GM21390 (cell line): ENCODE measurements around the gene MEF2D.
A peak's percentile ranks its signal among the peaks of the same experiment; 100 is the strongest.

ENCODE experiments used
- ATAC-seq: cut with Tn5 transposase; IDR thresholded peaks from one replicate; pipeline ENCODE4 v1.9.1; 2021; ENCODE audit not compliant: unreplicated experiment

The MEF2D gene

DNA sequence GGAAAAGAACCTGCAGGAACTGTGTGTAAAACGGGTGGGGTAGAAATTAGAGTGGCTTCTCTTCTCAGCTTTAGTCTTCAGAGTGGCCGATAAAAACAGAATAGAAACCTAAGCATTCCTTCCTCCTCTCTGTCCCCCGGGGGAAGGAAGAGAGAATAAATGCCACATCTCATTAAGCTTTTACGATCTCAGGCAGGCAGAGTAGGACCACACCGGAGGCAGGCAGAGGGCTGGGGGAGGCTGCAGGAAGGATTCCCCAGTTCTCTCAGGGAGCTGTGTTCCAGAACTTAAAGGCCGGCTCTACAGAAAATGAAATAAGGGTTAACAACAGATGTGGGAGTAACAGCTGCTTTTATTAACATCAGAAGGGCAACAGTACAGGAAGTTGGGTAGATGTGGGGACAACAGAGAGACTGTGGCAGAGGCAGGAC lies 24.5 kb upstream of the MEF2D start:
- ATAC-seq, result no peak

DNA sequence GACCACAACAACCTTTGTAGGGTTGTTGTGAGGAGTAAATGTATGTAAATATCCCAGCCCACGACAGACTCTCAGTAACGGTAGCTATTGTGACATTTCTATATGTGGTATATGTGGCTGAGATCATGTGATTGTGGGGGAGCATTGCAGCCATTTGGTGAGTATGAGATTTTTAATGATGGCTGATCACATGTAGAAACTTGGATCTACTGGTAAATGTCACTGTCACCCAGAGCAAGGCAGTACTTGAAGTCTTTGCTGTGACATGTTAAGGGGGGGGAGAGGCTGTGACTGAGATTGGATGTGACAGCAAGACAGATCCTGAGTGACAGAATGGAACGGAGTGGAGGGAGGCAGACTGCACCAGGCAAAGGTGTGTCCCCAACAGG lies 23.9 kb upstream of the MEF2D start:
- ATAC-seq, result no peak

DNA sequence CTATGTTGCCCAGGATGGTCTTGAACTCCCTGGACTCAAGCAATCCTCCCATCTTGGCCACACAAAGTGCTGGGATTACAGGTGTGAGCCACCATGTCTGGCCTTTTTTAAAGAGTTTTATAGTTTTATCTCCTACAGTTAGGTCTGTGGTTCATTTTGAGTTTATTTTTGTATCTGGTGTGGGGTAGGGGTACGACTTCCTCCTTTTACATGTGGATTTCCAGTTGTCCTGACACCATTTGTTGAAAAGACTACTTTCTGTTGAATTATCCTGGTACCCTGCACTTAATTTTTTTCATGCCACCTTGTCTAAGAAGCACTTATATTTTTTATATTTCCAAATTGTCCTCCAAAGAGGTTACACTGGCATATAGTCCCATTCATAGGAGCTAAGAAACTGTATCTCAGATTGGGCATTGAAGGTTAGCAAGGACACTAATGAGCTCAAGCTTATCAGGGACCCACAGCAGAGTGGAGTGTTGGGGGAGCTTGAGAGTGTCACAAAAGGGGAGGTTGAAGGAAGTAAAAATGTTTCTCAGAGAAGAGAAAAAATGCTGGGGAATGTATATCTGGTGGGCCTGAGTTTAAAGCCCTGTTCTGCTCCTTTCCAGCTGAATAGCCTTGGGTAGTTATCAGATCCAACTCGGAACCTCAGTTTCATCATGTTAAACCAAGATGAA lies 23.4 kb upstream of the MEF2D start:
- no peak for ATAC-seq

DNA sequence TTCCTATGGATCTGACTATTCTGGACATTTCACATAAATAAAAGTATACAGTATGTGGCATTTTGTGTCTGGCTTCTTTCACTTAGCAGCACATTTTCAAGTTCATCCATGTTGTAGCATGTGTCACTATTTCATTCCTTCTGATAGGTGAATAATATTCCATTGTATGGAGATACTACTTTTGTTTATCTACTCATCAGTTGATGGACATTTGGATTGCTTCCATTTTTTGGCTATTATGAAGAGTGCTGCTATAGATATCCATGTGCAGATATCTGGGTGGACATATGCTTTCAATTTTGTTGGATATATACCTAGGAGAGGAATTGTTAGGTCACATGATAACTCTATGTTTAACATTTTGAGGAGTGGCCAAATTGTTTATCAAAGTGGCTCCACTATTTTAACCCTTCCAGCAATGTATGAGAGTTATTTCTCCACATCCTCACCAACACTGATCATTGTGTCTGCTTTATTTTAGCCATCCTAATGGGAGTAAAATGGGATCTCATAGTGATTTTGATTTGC lies 21.9 kb upstream of the MEF2D start:
- ATAC-seq, result no peak

DNA sequence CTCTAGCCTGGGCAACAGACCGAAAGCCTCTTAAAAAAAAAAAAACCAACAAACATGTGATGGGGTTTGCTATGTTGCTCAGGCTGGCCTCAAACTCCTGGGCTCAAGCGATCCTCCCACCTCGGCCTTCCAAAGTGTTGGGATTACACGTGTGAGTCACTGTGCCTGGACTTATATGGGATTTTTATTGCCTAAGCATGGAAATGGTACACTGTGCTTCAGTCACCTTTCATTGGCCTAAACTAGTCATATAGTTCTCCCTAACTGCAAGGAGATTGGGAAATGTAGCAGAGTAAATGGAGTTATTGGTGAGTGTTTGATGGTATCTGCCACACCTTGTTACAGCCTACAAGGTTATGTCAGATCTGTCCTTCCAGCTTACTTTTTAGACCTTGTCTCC lies 17.2 kb upstream of the MEF2D start:
- no peak for ATAC-seq

DNA sequence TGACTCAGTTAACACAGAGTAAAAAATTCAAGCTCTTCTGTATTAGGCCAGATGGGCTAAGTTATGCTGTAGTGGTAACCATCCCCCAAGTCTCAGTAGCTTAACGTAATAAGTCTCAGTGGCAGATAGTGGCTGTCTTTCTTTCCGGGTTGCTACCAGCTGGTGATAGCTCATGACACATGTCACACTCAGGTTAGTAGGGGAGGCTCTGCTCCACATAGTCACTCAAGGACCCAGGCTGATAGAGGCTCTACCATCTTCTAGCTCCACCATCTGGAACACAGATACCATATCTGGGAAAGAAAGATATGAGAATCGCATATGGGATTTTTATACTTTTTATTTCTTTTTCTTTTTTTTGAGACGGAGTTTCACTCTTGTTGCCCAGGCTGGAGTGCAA lies 16.2 kb upstream of the MEF2D start:
- no peak for ATAC-seq

DNA sequence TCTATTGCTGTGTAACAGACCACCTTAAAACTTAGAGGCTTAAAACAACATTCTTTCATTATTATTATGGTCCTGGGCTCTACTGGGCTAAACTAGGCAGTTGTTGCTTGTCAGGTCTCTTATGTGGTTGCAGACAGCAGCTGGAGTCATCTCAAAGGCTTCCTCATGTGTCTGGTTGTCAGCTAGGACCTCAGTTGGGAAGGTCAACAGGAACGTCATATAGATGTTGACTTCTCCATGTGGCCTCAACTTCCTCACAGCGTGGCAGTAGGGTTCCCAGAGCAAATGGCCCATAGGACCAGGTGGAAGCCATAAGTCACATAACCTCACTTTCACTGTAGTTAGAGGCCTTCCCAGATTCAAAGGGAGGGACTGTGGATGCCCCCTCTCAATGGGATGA lies 15.4 kb upstream of the MEF2D start:
- ATAC-seq, result no peak

DNA sequence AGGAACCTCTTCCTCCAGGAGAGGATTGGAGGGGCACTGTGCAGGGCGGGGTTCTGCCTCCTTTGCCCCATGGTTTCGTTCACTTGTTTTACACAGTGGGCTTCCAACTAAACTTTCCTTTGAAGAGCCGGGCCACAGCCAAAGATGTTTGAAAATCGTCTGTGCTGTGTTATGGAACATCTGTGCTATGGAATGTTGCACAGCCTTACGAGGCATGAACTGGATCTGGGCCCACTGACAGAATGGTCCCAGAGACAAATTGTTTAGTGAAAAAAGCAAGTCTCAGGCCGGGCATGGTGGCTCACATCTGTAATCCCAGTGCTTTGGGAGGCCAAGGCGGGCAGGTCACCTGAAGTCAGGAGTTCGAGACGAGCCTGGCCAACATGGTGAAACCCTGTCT lies 12.6 kb upstream of the MEF2D start:
- ATAC-seq, result no peak

DNA sequence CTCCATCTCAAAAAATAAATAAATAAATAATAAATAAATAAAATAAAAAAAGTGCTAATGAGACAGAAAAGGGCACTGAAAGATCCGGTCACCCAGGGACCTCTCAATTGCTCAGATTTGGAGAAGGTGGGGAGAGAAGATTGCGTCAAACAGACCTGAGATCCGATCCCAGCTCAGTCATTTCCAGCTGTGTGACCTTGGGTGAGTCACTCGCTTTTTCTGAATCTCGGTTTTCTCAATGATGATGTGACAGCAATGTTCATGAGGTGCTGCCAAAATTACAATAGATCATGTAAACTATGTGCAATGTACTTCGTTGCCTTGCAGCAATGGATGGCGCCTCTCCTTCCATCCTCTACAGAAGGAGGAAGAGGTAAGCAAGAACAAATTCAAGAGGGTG lies 11.1 kb upstream of the MEF2D start:
- no peak for ATAC-seq

DNA sequence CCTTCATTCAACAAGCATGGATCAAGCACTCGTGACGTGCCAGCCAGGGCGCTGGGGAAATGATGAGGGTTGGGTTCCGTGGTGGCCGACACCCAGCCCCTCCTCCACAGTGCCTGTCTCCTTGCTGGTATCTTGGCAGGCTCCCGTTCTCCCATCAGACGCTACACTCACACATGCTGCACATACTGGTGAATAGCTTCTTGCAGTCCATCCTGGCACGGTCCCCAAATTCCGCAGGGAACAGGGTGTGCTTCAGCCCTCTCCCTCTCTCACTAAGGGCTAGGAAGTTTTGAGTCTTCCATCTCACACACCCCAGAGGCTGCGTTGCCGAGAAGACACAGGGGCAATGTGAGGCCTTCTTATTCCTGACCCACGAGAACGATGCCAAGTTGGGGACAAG lies 10.1 kb upstream of the MEF2D start:
- no peak for ATAC-seq

DNA sequence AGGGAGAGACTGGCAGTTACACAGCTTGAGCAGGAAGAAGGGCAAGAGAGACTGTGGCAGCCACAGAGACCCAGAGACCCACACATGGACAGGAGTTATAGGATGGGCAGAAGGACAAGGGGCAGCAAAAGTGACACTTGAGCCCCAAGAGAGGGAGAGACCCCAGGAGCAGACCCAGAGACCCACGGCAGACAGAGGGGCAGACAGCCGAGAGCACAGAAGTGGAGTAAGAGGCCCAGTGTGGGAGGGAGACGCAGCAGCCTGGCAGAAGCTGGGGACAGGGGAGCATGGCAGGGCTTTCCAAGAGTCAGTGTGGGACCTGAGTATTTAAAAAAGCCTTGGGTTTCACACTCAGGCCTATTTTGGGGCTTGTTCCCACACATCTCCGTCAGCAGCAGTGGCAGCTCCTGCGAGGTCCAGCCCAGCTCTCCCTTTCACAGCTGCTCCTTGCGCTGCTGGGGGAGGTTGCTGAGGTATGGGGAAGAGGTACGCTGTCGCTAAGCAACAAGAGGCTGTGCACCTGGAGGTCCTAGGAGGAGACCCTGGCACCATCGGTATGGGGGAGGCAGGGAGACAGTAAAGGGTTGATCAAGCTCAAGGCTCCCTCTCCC lies 9.0 kb upstream of the MEF2D start:
- ATAC-seq, result no peak

DNA sequence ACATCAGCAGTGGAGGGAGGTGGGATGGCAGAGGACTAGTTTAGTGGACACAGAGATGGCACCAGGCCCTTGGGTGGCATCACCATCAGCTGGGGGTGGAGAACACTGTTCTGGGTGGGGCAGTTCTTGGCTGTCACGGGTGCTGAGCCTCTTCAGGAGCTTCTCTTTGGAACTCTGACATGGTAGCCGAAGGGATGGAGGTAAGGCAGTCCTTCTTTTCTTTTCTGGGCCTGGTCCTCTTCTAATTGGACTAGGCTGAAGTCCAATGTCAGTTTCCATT lies 8.3 kb upstream of the MEF2D start:
- ATAC-seq, result no peak

DNA sequence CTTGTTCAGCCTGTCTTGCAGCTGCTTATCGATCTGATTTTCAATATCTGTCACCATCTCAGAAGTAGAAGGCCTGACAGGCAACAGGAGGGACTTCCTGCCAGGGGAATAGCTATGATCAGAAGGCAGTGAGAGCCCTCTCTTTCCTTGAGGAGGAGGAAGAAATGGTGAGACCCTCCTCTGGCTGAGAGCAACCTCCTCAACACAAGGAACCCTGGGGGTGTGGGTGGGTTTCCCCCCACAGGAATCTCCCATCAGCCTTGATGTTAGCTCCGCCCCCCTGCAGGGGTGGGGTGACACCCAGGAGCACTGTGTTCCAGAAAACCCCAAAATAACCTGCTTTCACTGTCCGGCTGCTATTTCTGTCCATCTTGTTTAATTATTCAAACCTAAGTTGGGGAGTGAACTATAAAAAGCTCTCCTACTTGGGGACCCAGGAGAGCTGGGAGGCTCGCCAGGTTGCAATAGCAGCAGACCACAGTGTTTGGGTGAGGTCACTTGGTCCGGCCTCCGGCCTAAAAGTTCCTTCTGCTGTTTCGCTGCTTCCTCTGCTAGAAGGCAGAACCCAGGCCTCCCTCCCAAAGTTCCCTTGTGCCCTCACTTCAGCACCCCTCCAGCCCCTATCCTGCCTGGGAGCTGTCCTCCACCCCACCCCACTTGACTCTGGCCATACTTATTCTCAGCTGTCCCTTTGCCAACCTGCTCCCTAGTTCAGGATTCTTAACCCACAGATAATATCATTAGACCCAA lies 7.8 kb upstream of the MEF2D start:
- ATAC-seq, result no peak

DNA sequence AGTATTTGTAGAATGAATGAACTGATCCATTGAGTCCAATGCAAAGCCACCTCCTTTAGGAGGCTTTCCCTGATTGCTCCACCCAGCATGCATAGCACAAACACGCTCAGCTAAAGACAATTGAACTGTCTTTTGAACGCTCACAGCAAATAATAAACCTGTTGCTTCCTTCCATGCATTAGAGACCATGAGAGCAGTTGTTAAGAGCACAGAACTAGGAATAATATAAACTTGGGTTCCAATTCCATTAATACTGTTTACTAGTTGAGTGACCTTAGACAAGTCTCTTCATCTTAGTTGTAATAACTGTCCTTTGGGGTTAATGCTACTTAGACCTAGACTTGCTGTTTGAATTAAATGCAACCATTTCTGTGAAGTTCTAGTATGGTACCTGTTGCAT lies 5.9 kb upstream of the MEF2D start:
- ATAC-seq, result no peak

DNA sequence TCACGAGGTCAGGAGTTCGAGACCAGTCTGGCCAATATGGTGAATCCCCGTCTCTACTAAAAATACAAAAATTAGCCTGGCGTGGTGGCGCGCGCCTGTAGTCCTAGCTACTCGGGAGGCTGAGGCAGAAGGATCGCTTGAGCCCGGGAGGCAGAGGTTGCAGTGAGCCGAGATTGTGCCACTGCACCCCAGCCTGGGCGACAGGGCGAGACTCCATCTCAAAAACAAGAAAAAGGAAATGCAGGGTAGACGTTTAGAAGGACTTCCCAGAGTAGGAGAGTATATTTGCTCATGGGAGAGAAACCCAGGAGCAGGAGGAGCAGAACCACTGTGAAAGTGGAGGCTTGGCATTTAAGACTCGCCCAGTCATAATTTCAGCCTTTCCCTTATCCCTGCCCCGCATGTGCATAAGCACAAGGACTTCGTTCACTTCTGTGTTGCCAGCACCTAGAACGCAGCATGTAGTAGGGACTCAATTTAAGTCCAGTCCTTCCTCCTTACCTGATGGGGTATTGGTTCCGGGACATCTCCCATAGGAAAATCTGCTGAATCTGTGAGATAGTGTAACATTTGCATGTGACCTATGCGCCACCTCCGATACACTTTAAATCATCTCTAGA lies 5.2 kb upstream of the MEF2D start:
- ATAC-seq, result no peak

DNA sequence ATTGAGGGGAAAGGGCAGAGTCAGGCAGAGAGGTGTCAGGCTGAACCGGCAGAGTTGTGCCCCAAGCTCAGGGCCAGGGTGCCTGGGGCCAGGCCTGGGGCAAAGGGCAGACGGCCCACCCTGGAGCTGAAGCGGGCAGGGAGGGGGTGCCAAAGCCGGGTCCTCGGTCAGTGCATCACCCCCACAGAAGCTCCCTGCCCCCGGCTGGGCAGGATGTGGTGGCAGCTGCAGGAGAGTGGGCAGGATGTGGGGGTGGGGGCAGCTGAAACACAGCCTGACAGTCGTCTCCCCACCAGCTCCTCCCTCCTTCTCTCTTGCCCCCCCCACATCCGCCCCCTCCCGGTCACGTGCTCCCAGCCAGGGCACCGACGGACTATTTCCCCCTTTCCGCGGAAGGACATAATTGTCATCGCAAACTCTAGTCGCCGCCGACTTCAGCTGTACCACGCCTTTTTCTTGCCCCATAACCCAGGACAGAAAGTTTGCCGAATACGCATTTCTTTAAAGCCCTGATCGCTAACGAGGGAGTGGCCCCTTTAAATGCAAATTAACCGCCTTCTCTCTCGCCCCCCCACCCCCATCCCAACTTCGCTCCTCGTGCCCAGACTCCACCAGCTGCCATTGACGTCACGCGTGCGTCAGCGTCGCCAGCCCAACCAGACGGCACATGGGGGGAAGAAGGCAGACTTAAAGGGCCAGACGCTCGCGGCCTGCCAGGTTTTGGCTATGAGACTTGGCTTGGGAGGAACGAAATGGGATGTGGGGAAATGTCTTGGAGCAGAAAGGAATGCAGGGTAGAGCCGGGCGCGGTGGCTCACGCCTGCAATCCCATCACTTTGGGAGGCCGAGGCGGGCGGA lies 4.5 kb upstream of the MEF2D start:
- ATAC-seq, result peak; percentile 32

DNA sequence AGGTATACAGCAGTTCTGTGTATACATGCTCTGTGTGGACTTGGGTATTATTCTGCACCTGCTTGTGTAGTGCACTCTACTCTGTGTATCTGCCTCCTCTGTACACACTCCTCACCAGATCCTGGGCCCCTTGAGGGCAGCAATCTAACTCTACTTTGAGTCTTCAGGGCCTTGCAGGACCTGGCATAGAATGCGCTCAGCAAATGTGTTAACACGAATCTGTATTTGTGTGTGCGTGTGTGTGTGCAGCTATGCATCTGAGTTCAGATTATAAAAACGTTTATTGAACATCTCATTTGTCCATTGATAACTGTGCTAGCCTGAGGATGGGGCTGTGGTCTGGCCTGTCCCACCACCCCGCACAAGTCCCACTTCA lies 3.9 kb upstream of the MEF2D start:
- ATAC-seq, result no peak

DNA sequence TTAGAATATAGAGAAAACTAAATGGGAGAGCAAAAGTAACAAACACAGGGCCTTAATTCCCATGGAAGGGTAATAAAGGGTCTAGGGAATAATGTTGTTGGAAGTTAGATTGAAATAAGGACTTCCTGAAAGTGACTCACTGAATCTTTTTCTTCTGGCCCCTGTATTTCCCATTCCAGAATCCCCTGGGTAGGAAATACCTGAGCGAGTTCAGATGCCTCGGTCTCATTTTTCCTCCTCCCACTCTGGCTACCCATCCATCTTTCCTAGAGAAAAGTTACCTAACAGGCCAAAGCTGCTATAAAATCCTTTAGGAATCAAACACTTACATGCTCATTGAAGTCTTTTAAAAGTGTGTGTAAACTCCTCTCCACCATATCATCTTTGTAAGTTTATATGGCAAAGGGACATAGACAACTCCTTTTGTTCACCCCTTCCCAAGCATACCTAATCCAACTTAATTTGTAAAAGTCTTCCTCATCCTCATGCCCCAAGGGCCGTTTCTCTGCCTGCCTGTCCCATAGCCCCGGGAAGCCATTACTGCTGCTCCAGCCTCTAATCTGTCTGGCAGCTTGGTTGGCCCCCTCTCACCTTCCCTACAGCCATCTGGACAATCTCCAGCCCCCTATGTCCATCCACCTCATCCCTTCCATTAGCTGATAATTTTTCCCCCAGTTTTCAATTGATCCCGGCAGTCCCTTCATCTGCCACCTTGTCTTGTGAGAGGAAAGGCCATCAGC lies 3.3 kb upstream of the MEF2D start:
- no peak for ATAC-seq

DNA sequence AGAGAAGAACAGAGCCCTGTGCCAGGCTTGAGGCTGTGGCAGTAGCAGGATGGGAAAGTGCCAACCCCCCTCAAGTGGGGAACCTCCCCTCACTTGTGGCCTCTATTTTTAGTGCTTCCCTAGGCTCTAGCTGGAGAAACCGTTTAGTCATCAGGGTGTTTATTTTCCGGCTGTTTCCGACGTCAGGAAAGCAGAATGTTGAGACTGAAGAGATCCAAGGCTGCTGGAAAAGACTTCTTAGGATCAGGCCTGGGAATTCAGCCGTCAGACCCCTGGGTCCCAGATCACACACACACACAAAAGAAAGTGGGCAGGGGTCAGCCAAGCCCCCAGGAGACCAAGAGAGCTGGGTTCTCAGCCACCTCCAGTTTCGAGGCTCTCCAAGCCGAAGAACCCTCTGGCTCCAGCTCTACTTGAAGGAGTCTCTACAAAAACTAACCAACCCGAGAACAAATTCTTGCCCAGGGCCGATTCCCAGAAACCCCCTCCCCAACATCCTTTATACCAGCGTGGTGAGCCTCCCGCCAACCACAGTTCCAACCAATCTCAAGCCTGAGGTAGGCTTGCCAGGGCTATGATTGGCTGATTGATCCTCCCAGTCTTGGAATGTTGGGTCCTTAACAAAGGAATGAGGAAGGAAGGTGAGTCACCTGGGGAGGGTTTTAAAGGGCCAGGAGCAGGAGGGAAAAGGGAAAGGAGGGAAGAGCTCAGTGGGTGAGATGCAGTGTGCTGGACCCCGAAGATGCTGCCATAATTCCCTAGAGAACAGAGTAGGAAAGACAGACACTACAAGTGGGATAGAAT lies 2.5 kb upstream of the MEF2D start:
- ATAC-seq, result no peak
